Tibial nerve (tissue), 4 donors: Measurements from ENCODE around the gene STPG1. TPM values are rescaled to one million over a fixed set of nuclear protein-coding genes. Genes with fewer than 3 reads are reported as not detected.

Experiments
- DNase-seq, 2 donors: peaks; one replicate each; pipeline ENCODE4 v3.0.0-alpha.2; 2019; ENCODE audit warnings: low spot score in 2 of 2
- H3K27ac ChIP-seq, 4 donors: fragments of 200-600 bp; sonication (generic) in 3 of 4; one replicate each; pipeline ENCODE4 v1.5.1; 2017 to 2019; ENCODE audit warnings: mild to moderate bottlenecking in 1 of 4
- H3K27me3 ChIP-seq, 2 donors: fragments of 200-600 bp; sonication (generic) in 1 of 2; one replicate each; pipeline versions ENCODE4 v1.5.1 to v1.6.0; 2017 to 2019
- H3K36me3 ChIP-seq, 3 donors: fragments of 200-600 bp; sonication (generic); one replicate each; pipeline ENCODE4 v1.5.1; 2018 to 2019
- H3K4me1 ChIP-seq, 4 donors: fragments of 200-600 bp; sonication (generic) in 3 of 4; one replicate each; pipeline ENCODE4 v1.5.1; 2017 to 2019
- H3K4me3 ChIP-seq, 4 donors: fragments of 200-600 bp; sonication (generic) in 3 of 4; one replicate each; pipeline ENCODE4 v1.5.1; 2017 to 2019; ENCODE audit warnings: mild to moderate bottlenecking in 1 of 4, moderate library complexity in 1 of 4
- H3K9me3 ChIP-seq, 4 donors: fragments of 200-600 bp; sonication (generic) in 3 of 4; one replicate each; pipeline ENCODE4 v1.5.1; 2017 to 2019
- EP300 ChIP-seq, 2 donors: sonication (generic); formaldehyde crosslinking; IDR thresholded peaks; one replicate each; pipeline ENCODE4 v1.6.1; 2017; ENCODE audit warnings: antibody characterized with exemption in 2 of 2, mild to moderate bottlenecking in 1 of 2
- POLR2A ChIP-seq, 2 donors: fragments of 450-650 bp; IDR thresholded peaks; one replicate each; pipeline ENCODE4 v1.6.1; 2017; ENCODE audit warnings: antibody characterized with exemption in 2 of 2, mild to moderate bottlenecking in 2 of 2, moderate library complexity in 2 of 2
- WGBS, 2 donors: methylation state at CpG; one replicate each; pipeline ENCODE4 v1.1.5; 2018; 5-methylcytosine and 5-hydroxymethylcytosine counted together
- total RNA-seq, 4 donors: library from RNA; depleted of rRNA; stranded (reverse); fragments of >200 nt; gene quantifications; one replicate each; pipeline ENCODE4 v1.1.0, GENCODE V29; 2016
- TF ChIP-seq, protein P1 (sequence below), 5 experiments: fragments of 200-600 bp in 3 of 5; fragments of 450-650 bp in 2 of 5; sonication (generic) in 3 of 5; IDR thresholded peaks; one replicate each; pipeline ENCODE4 v1.5.1; 2016 to 2019; ENCODE audit warnings: antibody characterized with exemption in 5 of 5, mild to moderate bottlenecking in 3 of 5, moderate library complexity in 2 of 5

Gene STPG1
- total RNA-seq, 4 donors from 2014 or later, result 1.5 to 5.7 (median 3.0) TPM

DNA sequence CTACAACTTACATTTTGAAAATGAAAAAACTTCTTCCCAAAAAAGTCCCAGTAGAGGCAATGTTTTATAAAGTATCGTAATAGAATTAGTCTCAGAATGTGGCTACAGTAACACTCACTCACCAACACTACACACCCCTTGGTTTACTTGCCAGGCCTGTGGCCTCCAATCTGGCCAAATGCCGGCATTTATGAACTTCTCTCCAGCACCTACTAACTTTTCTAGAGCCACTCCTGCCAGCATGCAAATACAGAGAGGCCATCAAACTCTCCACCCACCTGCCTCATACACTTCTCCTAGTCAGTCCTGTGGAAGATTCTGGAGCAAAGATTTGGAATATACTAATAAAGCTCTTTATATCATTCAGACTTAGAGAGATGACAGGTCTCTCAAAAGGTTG lies 32.3 kb downstream of the STPG1 start:
- Histone ChIP-seq H3K27ac (no peak overlapping the region), H3K27me3 (no peaks in the 10 kb centered on the region), H3K4me3 (no peak overlapping the region), H3K4me1 (peaks cover 0 to 10% (median 0%) of the 10 kb centered on the region in 4 donors), H3K9me3 (no peaks in the 10 kb centered on the region), H3K36me3 (peaks cover 0 to 40% (median 0%) of the 10 kb centered on the region in 3 donors)
- no peak for DNase-seq
- 83 to 87% methylated on average over 2 of the region's 2 CpGs for WGBS, 2 donors
- TF ChIP-seq EP300 (IDR thresholded peaks at IDR 0.05), result no peak
- TF ChIP-seq, protein P1, sequence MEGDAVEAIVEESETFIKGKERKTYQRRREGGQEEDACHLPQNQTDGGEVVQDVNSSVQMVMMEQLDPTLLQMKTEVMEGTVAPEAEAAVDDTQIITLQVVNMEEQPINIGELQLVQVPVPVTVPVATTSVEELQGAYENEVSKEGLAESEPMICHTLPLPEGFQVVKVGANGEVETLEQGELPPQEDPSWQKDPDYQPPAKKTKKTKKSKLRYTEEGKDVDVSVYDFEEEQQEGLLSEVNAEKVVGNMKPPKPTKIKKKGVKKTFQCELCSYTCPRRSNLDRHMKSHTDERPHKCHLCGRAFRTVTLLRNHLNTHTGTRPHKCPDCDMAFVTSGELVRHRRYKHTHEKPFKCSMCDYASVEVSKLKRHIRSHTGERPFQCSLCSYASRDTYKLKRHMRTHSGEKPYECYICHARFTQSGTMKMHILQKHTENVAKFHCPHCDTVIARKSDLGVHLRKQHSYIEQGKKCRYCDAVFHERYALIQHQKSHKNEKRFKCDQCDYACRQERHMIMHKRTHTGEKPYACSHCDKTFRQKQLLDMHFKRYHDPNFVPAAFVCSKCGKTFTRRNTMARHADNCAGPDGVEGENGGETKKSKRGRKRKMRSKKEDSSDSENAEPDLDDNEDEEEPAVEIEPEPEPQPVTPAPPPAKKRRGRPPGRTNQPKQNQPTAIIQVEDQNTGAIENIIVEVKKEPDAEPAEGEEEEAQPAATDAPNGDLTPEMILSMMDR (IDR thresholded peaks at IDR 0.05), result no peak
- no peak for TF ChIP-seq POLR2A (IDR thresholded peaks at IDR 0.05)

DNA sequence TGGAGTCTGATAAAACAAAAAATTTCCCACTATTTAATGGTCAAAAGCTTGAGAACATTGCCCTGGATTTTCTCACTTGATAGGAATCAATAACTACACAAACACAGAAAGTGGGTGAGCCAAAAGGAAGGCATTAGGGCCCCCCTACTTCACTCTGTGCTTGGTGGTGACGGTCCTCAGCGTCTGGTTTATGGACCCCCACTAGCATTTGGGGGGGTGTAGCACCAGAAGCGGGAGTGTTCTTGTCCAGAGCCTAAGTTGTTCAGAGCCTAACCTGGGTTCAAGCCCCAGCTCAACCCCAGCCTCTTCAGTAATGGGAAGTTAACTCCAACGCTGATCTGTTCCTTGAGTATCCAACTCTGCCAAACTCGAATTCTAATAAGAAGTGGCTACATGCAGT lies 33.1 kb downstream of the STPG1 start:
- Histone ChIP-seq H3K36me3 (peaks cover 0 to 44% (median 0%) of the 10 kb centered on the region in 3 donors), H3K9me3 (no peaks in the 10 kb centered on the region), H3K4me3 (no peak overlapping the region), H3K27me3 (no peaks in the 10 kb centered on the region), H3K27ac (no peak overlapping the region), H3K4me1 (peaks cover 0 to 10% (median 0%) of the 10 kb centered on the region in 4 donors)
- no peak for DNase-seq
- TF ChIP-seq EP300 (IDR thresholded peaks at IDR 0.05) (no peak), POLR2A (IDR thresholded peaks at IDR 0.05) (no peak)
- TF ChIP-seq, protein P1 (IDR thresholded peaks at IDR 0.05), result no peak
- WGBS, 2 donors, result 81 to 90% methylated on average over 5 of the region's 5 CpGs

DNA sequence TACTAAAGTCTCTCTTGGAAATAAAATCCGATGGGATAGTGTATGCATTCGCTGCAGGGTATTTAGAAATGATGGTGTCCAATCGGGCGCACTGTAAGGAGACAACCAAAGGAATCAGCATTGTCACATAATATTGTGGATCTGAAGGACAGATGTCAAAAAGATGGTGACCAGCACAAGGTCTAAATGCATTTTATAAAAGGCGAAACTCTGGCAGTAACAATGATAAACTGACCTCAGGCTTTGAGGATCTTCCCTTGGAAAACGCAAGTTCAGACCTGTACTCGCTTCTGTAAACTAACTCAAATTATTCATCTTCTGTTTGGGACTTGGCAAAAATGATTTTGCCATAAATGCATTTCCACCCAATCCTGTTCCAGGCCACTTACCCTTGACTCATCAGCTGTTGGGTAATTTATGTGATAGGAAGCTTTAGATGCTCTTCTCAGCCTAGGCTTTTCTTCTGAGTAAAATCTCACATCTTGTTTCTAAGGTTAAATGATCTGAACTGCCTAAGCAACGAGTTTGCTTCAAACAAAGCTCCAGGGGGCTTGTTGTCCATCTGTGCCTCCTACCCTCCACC lies 33.8 kb downstream of the STPG1 start:
- H3K9me3 ChIP-seq, result no peaks in the 10 kb centered on the region
- peaks cover 0 to 10% (median 0%) of the 10 kb centered on the region in 4 donors for H3K4me1 ChIP-seq
- WGBS, 2 donors, result 85% methylated on average over 8 of the region's 8 CpGs
- H3K4me3 ChIP-seq, result no peak overlapping the region
- peaks cover 0 to 44% (median 0%) of the 10 kb centered on the region in 3 donors for H3K36me3 ChIP-seq
- no peak for DNase-seq
- no peak for TF ChIP-seq POLR2A (IDR thresholded peaks at IDR 0.05)
- no peak for TF ChIP-seq EP300 (IDR thresholded peaks at IDR 0.05)
- TF ChIP-seq, protein P1 (IDR thresholded peaks at IDR 0.05), result no peak
- H3K27ac ChIP-seq, result no peak overlapping the region
- no peaks in the 10 kb centered on the region for H3K27me3 ChIP-seq

DNA sequence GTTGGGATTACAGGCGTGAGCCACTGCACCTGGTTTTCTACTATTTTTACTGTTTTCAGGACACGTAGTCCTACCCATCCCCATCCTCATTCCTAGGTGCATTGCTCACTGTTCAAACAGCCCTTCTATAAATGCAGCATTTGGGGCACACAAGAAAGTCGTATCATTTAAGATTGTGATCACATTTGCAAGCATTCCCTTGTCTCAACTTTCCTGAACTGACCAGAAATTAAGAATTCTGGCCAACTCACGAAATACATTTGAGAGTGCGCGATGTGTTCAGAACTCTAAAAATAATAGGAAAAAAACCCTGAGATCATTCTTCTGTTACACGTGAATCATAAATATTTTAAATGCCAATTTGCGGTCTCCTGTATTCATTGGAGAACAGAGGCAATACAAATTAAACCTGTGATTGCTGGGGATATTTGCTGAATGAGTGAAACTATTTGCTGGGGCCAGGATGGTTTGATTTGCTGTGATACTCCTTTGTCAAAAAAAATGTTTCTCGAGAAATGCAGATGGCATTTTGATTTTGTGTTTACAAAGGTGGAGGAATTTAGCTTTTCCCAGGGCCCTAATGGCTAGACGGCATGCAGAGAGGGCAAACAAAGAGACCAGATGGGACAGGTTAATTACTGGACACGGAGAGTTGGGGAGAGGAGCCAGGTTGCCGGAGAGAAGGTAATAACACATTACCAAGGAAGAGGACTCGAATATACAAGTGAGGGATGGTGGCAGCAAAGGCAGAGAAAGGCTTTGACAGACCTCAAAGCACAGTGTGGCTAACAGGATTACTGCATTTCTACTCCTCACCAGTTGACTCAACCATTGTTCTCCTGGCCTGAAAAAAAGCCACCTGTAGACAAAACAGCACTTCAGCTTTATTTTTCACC lies 38.4 kb downstream of the STPG1 start:
- peaks cover 0 to 48% (median 0%) of the 10 kb centered on the region in 3 donors for H3K36me3 ChIP-seq
- 66 to 68% methylated on average over 13 of the region's 13 CpGs for WGBS, 2 donors
- H3K4me3 ChIP-seq, result no peak overlapping the region
- H3K9me3 ChIP-seq, result no peaks in the 10 kb centered on the region
- H3K27ac ChIP-seq, result no peak overlapping the region
- no peaks in the 10 kb centered on the region for H3K4me1 ChIP-seq
- TF ChIP-seq, protein P1 (IDR thresholded peaks at IDR 0.05), result no peak
- TF ChIP-seq EP300 (IDR thresholded peaks at IDR 0.05) (no peak), POLR2A (IDR thresholded peaks at IDR 0.05) (no peak)
- no peak for DNase-seq
- no peaks in the 10 kb centered on the region for H3K27me3 ChIP-seq

DNA sequence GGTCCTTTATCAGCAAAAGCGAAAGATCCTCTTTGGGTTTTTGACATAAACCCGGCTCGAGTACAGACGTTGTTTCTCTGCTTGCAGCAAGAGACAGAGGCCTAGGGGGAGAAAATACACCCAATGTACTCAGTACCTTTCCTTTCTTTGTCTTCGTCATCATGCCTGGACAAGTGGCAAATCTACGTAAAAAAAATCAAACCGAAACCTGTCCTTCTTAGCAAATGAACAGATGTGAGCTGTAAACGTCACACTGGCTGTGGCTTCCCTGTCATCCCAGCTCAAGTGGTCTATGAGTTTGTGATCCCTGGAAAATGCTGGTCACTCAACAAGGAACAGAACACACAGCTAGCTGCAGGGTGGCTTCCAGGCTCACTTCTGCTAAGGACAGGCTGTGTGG lies 39.9 kb downstream of the STPG1 start:
- peaks cover 0 to 2% (median 0%) of the 10 kb centered on the region in 4 donors for H3K4me1 ChIP-seq
- H3K27ac ChIP-seq, result no peak overlapping the region
- no peak for DNase-seq
- no peaks in the 10 kb centered on the region for H3K27me3 ChIP-seq
- no peak overlapping the region for H3K4me3 ChIP-seq
- H3K9me3 ChIP-seq, result no peaks in the 10 kb centered on the region
- WGBS, 2 donors, result 84 to 86% methylated on average over 8 of the region's 8 CpGs
- TF ChIP-seq POLR2A (IDR thresholded peaks at IDR 0.05) (no peak), EP300 (IDR thresholded peaks at IDR 0.05) (no peak)
- TF ChIP-seq, protein P1 (IDR thresholded peaks at IDR 0.05), result no peak
- H3K36me3 ChIP-seq, result peaks cover 0 to 46% (median 0%) of the 10 kb centered on the region in 3 donors
